Measurements from ENCODE around the gene ABHD17C.

ABHD17C gene

DNA sequence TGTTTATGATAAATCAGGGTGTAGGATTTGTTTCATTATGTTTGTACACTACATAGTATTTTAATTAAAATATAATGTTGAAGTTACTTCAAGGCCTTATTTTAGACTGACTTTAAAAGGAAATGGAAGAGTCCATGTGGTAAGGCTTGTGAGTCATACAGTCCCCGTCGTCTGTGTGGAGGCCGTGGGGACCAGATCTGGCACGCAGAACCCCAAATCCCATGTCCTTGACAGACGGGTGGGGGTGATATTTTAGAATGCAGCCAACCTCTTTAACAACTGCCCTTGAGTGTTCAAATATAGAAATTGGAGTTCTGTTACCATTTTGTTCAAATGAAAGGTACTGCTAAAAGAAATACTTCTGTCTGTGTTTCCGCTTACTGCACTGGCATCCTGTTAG is 35.8 kb downstream of the ABHD17C start:
- no peak for DNase-seq

DNA sequence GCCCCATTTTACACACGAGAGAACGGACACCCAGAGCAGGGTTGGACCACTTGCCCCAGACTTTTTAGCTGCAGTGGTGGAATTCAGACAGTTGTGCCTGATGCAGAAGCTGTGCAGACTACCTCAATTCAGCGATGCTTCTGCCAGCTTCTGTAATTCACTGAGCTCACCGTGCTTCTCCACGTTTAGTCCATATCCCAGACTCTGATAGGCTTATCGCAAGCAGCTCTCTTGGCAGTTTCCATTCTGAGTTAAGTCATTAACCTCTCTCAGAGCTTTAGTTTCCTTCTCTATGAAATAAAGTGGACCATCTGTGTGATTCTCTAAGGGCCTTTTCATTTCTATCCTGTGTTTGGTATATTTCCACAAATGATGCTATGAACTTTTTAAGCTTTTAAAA is 37.1 kb downstream of the ABHD17C start:
- TF ChIP-seq POLR2A (IDR thresholded peaks at IDR 0.05; ENCODE audit: low read length) = no peak
- TF ChIP-seq GATA1 (IDR thresholded peaks at IDR 0.05; ENCODE audit: low read depth, low read length) = no peak
- DNase-seq = no peak

More for the DNA sequence above, 35.8 kb downstream of the ABHD17C start:
- TF ChIP-seq POLR2A (IDR thresholded peaks at IDR 0.05; ENCODE audit: low read length) (no peak), GATA1 (IDR thresholded peaks at IDR 0.05; ENCODE audit: low read depth, low read length) (no peak)

DNA sequence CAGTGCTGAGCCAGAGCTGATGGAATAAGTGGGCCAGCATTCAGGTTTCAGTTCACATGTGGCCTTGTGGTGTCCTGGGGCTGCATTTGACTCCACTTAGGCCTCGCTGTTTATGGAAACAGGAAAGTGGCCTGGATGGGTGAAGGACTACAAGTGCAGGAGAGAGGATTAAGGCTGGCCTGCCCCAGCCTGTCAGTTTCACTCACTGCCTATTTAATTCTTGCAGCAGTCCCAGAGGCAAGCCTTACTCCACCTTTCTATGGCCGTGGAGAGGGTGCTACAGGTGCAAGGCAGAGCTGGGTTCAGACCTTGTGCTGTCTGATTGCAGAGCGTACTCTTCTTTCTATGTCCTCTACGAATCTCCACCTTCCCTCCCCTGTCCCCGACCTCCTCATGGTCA is 37.7 kb downstream of the ABHD17C start:
- TF ChIP-seq GATA1 (IDR thresholded peaks at IDR 0.05; ENCODE audit: low read depth, low read length) (no peak), POLR2A (IDR thresholded peaks at IDR 0.05; ENCODE audit: low read length) (no peak)
- no peak for DNase-seq

DNA sequence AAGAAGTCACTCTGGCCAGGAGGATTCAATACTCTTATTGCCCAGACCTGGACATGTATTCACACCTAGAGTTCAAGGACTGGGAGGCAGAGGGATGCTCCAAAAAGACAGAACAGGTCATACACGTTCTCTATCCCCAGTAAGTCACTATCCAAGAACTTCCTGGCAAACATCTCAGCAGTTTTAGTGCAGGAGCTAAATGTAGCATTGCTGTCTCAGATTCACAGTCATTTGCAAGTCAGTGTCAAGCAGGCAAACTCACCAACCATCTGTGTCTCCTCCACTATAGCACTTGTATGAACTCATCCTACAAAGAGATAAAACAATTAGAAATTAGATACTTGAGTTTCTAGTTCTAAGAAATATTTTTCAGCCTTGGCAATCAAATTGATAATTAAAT is 38.4 kb downstream of the ABHD17C start:
- TF ChIP-seq GATA1 (IDR thresholded peaks at IDR 0.05; ENCODE audit: low read depth, low read length) (no peak), POLR2A (IDR thresholded peaks at IDR 0.05; ENCODE audit: low read length) (no peak)
- DNase-seq = no peak

DNA sequence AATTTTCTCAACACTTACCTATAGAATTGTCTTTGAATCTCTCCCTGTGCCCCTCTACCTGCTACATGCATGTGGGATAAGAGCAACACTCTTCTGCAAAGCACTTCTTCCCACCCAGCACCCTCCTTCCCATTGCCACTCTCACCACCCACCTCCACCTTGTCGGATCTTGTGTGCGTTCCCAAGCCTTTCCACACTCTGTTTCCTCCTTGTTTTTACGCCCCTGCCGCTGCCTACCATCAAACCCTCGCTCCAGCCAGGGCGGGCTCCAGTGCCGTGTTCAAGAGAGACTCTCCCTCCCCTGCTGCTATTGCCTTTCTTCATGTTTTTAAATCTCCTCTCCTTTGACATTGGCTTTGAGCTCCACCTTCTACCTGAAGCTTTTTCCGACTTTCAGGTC is 40.2 kb downstream of the ABHD17C start:
- TF ChIP-seq GATA1 (IDR thresholded peaks at IDR 0.05; ENCODE audit: low read depth, low read length) (no peak), POLR2A (IDR thresholded peaks at IDR 0.05; ENCODE audit: low read length) (no peak)
- DNase-seq = no peak

DNA sequence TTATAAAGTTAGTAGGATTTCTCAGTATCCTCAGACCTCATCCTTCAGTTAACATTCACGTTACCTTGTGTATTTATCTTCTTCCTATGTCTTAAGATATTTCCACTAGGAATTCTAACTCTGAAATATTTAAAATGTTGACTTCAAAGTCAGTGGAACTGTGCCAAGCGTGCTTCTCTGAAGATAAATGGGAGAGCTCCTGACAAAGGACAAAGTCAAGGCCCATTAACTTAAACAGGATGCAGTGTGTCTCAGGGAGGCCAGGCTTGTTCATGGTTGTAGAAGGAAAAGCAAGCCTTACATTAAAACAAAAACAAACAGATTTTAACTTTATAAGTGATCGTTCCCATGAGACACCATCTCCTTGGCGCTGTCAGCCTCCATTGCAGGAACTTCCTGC is 41.5 kb downstream of the ABHD17C start:
- DNase-seq = no peak
- no peak for TF ChIP-seq GATA1 (IDR thresholded peaks at IDR 0.05; ENCODE audit: low read depth, low read length)
- TF ChIP-seq POLR2A (IDR thresholded peaks at IDR 0.05; ENCODE audit: low read length) = no peak

DNA sequence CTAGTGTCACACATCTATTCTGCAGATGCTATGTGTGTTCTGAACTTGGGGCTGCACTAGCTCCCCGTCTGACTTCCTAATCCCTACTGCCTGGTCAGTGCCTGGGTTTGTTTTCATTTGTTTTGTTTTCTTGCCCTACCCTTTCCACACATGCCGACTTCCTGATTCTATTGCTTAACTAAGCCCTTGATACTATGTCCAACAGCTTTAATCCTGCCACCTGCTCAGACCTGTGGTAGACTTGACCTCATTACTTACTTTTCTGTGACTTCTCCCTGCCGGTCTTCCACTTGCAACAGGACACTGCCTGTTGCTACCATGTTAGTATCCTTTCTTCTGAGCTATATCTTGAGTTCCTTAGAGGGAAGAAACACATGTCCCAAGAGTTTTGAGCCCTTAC is 44.8 kb downstream of the ABHD17C start:
- no peak for TF ChIP-seq POLR2A (IDR thresholded peaks at IDR 0.05; ENCODE audit: low read length)
- no peak for TF ChIP-seq GATA1 (IDR thresholded peaks at IDR 0.05; ENCODE audit: low read depth, low read length)
- DNase-seq = no peak

DNA sequence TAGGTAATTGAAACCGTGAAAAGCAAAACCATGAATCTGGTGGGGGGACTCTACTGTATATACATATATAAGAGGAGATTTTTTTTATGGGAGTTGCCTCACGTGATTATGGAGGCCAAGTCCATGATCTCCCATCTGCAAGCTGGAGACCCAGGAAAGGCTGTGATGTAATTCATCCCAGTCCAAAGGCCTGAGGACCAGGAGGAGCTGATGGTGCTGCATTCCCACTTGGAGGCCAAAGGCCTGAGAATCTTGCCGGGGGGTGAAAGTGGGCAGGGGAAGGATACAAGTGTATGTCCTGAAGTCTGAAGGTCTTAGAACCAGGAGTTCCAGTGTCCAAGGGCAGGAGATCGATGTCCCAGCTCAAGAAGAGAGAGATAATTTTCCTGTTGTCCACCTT is 47.0 kb downstream of the ABHD17C start:
- no peak for TF ChIP-seq POLR2A (IDR thresholded peaks at IDR 0.05; ENCODE audit: low read length)
- TF ChIP-seq GATA1 (IDR thresholded peaks at IDR 0.05; ENCODE audit: low read depth, low read length) = no peak
- no peak for DNase-seq

DNA sequence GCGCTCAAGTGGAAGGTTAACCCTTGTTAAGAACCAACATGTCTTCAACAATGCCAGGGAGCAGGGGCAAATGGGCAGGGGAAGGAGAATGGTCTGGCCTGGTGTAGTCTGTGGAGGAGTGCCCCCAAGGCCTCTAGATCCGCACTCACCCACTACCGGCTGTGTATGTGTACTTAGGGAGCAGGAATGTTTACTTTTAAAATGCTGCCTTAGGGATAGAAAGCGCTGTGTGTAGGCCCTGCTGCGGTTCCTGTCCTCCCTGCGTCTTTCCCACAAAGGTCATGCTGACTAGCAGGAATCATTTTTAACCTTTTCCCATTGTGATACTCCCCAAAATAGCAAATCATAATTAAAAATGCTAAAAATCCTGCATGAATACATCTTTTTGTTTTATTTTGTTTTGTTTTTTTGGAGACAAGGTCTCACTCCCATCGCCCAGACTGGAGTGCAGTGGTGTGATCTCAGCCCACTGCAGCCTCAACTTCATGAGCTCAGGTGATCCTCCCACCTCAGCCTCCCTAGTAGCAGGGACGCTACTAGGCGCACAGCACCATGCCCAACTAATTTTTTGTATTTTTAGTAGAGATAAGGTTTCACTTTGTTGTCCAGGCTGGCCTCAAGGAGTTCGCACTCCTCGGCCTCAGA is 48.2 kb downstream of the ABHD17C start:
- DNase-seq = no peak
- no peak for TF ChIP-seq POLR2A (IDR thresholded peaks at IDR 0.05; ENCODE audit: low read length)
- no peak for TF ChIP-seq GATA1 (IDR thresholded peaks at IDR 0.05; ENCODE audit: low read depth, low read length)

DNA sequence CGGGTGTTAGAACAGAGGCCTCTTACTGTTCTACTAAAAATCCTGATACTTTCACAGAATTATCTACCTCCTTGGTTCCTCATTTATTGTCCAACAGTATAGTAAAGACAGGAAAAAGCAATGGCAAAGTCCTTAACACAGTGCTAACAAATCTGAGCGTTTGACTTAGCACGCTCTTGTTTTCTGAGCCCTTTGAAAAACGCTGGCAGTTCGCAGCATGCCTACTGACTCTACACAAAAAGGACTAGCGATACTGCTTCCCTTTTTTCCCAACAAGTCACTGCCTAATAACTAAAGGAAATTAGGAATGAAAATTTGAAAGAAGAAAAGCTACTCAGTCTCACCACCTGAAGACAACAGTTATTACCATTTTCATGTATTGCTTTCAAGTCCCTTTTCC is 49.3 kb downstream of the ABHD17C start:
- TF ChIP-seq GATA1 (IDR thresholded peaks at IDR 0.05; ENCODE audit: low read depth, low read length) = no peak
- no peak for TF ChIP-seq POLR2A (IDR thresholded peaks at IDR 0.05; ENCODE audit: low read length)

DNA sequence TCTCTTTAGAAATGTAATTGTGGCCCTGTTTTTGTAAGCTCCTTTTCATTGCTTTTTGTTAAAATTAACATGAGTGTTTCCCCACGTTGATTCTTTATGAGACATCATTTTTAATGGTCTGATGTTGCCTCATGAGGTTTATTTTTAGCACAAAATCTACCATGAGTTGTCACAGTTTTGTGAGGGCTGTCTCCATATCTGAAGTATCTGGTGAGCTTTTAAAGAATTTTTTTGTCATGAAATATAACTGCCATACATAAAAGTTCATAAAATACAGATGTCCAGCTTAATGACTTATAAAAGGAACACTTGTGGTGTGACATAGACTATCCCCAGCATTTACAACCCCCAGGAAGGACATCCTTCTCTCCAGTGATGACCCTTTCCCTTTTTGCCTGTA is 49.7 kb downstream of the ABHD17C start:
- TF ChIP-seq POLR2A (IDR thresholded peaks at IDR 0.05; ENCODE audit: low read length) = no peak
- TF ChIP-seq GATA1 (IDR thresholded peaks at IDR 0.05; ENCODE audit: low read depth, low read length) = no peak
- no peak for DNase-seq

More for the DNA sequence above, 49.3 kb downstream of the ABHD17C start:
- no peak for DNase-seq

DNA sequence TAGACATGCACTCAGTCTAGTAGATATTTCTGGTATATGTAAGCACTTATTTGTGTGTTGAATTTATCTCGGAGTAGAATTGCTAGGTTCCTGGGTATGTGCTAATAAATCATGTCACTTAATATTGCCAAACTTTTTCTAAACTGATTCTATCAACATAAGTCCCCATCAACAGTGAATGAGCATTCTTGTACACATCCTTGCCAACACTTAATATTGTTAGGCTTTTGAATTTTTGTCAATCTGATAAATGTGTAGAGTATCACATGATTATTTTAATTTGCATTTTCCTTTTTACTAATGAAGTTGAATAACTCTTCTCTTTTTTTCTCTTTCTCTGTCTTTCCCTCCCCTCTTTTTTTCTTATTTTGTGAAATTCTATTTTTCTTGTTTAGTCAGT is 50.8 kb downstream of the ABHD17C start:
- no peak for TF ChIP-seq POLR2A (IDR thresholded peaks at IDR 0.05; ENCODE audit: low read length)
- TF ChIP-seq GATA1 (IDR thresholded peaks at IDR 0.05; ENCODE audit: low read depth, low read length) = no peak
- no peak for DNase-seq

DNA sequence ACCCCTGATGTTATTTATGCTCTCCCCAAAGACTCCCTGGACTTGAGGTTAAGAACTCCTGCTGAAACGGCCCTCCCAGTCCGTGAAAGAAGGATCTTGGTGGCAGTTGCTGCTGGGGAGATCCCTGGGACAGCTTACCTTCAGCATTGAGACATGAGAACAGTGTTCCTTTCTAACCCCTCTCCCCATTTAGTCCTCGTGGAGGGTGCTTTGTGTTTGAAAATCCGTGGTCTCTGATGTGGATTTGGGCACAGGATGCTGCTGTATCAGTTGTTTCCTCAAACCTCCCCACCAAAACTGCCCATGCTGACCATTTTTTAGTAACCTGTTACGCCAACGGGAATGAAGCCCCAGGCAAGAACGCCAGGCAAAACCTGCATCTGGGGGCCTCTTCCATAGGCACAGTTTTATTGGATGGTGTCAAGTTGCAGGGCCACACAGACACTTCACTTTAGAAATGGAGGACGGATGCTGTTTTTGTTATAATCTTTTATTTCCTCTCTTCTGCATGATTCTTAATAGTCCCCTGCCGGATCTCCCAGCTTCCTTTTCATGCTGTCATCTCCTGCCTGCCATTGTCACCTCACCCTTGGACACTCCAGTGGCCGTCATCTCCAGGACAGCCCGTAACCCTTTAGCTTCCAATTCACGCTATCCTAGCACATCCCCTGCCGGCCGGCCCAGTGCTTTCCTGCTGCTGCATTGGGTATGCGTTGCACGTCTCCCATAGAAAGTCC is 52.4 kb downstream of the ABHD17C start:
- TF ChIP-seq GATA1 (IDR thresholded peaks at IDR 0.05; ENCODE audit: low read depth, low read length) (no peak), POLR2A (IDR thresholded peaks at IDR 0.05; ENCODE audit: low read length) (no peak)
- no peak for DNase-seq

DNA sequence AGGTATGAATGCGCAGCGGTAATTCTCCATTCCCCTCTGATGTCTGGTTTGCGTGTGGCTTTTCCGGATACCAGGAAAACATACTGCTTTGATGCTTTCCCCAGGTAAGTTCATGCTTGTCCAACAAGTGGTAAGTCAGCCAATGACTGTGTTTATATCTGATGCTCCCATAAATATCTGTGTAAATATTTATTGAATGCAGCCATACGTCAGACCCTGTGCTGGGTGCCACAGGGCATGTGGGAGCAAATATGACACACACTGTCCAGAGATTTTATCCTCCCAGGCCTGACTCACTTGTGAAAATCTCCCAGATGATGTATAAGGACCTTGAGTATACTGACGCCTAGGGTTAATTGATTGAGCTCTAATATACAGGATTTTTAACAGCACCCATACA is 54.5 kb downstream of the ABHD17C start:
- no peak for DNase-seq
- TF ChIP-seq POLR2A (IDR thresholded peaks at IDR 0.05; ENCODE audit: low read length) (no peak), GATA1 (IDR thresholded peaks at IDR 0.05; ENCODE audit: low read depth, low read length) (no peak)

DNA sequence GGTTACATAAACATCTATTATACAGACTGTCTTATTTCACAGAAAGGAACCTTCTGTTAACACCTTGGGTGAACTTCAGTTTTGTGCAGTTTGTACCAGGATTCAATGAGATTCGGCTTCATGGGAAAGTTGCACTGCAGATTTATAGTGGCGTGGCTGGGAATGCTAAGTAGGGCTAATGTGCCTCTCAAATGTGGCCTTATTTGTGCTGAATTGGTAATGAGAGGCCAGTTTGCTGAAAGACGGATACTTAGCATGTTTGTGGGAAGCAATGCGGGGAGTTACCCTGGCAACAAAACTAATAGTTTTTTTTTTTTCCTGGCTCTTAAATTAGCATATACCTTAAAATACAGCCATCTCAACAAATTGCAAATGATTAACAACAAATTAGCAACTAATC is 55.5 kb downstream of the ABHD17C start:
- DNase-seq = no peak
- no peak for TF ChIP-seq GATA1 (IDR thresholded peaks at IDR 0.05; ENCODE audit: low read depth, low read length)
- TF ChIP-seq POLR2A (IDR thresholded peaks at IDR 0.05; ENCODE audit: low read length) = no peak
